ENCODE data around the gene HAUS3.

DNA sequence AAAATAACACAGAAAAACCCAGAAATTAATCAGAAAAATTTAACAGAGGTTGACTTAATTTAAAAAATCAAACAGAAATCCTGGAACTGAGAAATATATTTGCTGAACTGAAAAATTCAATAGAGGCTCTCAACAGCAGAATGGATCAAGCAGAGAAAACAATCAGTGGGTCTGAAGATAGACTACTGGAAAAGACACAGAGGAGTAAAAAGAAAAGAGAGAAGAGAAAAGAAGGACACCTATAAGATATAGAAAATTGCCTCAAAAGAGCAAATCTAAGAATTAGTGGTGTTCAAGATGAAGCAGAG is 55.1 kb downstream of the HAUS3 start:
- TF ChIP-seq, protein P1, sequence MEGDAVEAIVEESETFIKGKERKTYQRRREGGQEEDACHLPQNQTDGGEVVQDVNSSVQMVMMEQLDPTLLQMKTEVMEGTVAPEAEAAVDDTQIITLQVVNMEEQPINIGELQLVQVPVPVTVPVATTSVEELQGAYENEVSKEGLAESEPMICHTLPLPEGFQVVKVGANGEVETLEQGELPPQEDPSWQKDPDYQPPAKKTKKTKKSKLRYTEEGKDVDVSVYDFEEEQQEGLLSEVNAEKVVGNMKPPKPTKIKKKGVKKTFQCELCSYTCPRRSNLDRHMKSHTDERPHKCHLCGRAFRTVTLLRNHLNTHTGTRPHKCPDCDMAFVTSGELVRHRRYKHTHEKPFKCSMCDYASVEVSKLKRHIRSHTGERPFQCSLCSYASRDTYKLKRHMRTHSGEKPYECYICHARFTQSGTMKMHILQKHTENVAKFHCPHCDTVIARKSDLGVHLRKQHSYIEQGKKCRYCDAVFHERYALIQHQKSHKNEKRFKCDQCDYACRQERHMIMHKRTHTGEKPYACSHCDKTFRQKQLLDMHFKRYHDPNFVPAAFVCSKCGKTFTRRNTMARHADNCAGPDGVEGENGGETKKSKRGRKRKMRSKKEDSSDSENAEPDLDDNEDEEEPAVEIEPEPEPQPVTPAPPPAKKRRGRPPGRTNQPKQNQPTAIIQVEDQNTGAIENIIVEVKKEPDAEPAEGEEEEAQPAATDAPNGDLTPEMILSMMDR (IDR thresholded peaks at IDR 0.05) = no peak
- TF ChIP-seq POLR2A (IDR thresholded peaks at IDR 0.05) = no peak

All from uterus (tissue), 2 donors.